Glutamatergic neuron (in vitro differentiated cells): Measurements from ENCODE around the gene KDM5B. TPM values are rescaled to one million over a fixed set of nuclear protein-coding genes. Genes with fewer than 3 reads are reported as not detected.

Source experiments
- DNase-seq: peaks from one replicate; pipeline ENCODE4 v3.0.0; 2022
- H3K27ac Mint-ChIP-seq: one replicate; pipeline ENCODE4 v1.8.0; 2020; ENCODE audit warnings: mild to moderate bottlenecking, mixed read lengths, inconsistent platforms; ENCODE audit not compliant: unreplicated experiment
- H3K27me3 Mint-ChIP-seq: one replicate; pipeline ENCODE4 v1.8.0; 2020; ENCODE audit warnings: mild to moderate bottlenecking, moderate library complexity, mixed read lengths, inconsistent platforms; ENCODE audit not compliant: unreplicated experiment
- H3K36me3 Mint-ChIP-seq: one replicate; pipeline ENCODE4 v1.8.0; 2020; ENCODE audit warnings: mild to moderate bottlenecking, mixed read lengths, inconsistent platforms; ENCODE audit not compliant: unreplicated experiment
- H3K4me1 Mint-ChIP-seq: one replicate; pipeline ENCODE4 v1.8.0; 2020; ENCODE audit warnings: mild to moderate bottlenecking, low read depth, mixed read lengths, inconsistent platforms; ENCODE audit not compliant: unreplicated experiment
- H3K4me3 Mint-ChIP-seq: one replicate; pipeline ENCODE4 v1.8.0; 2020; ENCODE audit warnings: mild to moderate bottlenecking, mixed read lengths, inconsistent platforms; ENCODE audit not compliant: unreplicated experiment
- H3K9me3 Mint-ChIP-seq: one replicate; pipeline ENCODE4 v1.8.0; 2020; ENCODE audit warnings: mild to moderate bottlenecking, moderate library complexity, mixed read lengths, inconsistent platforms; ENCODE audit not compliant: unreplicated experiment
- total RNA-seq: library from RNA; stranded (reverse); fragmentation: NEBNext Ultra II Directional; extraction: Animal tissue kit (Norgen Biotek cat#: 25700); gene quantifications from one replicate; pipeline ENCODE4 v1.2.1, GENCODE V29; 2021; ENCODE audit not compliant: unreplicated experiment
- TF ChIP-seq, protein P1 (sequence below): fragments of 200-600 bp; sonication (generic); IDR thresholded peaks from one replicate; pipeline ENCODE4 v1.5.0; 2021; ENCODE audit not compliant: partially characterized antibody, unreplicated experiment

Gene KDM5B
- total RNA-seq, 1 donor from 2014 or later = 338 TPM

DNA sequence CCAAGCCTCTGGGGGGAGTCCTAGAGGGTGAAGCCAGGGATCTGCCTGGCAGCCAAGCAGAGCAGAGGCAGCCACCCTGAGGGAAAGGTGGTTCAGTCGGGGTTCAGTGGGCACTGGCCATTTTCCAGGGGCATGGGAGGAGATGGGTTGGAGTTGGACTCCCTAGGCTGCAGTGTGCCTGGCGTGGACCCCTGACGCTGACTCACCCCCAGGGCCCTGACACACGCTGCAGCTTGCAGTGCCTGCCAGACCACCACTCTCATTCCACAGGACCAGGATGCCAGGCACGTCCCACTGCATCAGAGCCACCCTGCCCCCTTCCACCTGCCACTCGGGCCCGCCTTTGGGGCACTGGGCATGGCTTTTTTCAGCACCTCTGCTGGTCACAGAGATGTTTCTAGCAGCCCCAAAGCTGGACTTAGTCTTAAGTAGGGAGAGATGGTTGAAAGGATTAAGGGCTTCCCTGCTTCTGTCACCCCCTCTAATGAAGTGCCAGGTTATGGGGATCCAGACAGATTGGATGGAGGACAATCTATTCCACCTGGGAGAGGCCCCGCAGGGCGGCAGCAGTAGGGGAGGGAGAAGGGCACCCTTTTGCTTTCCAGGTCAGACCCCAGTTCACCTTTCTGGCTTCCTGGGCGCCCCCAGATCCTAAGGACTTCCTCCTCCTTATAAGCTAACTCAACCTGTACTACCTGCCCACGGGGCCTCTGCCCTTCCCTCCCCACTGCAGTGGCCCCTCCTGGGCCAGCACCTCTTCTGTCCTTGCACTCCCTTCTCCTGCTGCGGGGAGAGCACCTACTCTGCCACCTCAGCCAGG, 99.6 kb downstream of the KDM5B start:
- H3K4me3 Mint-ChIP-seq = no peak overlapping the region
- H3K27ac Mint-ChIP-seq = no peak overlapping the region
- TF ChIP-seq, protein P1, sequence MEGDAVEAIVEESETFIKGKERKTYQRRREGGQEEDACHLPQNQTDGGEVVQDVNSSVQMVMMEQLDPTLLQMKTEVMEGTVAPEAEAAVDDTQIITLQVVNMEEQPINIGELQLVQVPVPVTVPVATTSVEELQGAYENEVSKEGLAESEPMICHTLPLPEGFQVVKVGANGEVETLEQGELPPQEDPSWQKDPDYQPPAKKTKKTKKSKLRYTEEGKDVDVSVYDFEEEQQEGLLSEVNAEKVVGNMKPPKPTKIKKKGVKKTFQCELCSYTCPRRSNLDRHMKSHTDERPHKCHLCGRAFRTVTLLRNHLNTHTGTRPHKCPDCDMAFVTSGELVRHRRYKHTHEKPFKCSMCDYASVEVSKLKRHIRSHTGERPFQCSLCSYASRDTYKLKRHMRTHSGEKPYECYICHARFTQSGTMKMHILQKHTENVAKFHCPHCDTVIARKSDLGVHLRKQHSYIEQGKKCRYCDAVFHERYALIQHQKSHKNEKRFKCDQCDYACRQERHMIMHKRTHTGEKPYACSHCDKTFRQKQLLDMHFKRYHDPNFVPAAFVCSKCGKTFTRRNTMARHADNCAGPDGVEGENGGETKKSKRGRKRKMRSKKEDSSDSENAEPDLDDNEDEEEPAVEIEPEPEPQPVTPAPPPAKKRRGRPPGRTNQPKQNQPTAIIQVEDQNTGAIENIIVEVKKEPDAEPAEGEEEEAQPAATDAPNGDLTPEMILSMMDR = no peak
- H3K27me3 Mint-ChIP-seq = peaks cover 3% of the 10 kb centered on the region
- H3K36me3 Mint-ChIP-seq = no peaks in the 10 kb centered on the region
- DNase-seq = no peak
- H3K9me3 Mint-ChIP-seq = peaks cover 4% of the 10 kb centered on the region
- H3K4me1 Mint-ChIP-seq = peaks cover 21% of the 10 kb centered on the region

DNA sequence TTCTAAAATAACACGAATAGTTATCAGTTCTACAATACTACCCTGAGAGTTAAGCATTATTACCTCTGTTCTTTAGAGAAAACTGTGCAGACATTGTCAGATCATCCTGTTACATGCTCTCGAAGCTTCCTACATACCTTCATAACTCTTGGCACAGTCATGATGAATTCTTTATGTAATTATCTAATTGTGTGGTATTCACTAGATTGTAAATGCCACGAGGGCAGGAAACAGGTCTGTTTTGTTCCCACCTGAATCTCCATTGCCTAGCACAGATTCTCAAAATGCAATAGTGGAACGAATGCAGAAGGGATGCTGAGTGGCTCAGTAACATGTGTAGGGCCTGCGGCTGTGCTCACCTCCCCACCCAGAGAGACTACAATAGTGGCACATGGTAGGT, 101.4 kb downstream of the KDM5B start:
- peaks cover 12% of the 10 kb centered on the region for H3K4me1 Mint-ChIP-seq
- no peaks in the 10 kb centered on the region for H3K36me3 Mint-ChIP-seq
- TF ChIP-seq, protein P1 = no peak
- H3K4me3 Mint-ChIP-seq = no peak overlapping the region
- no peak overlapping the region for H3K27ac Mint-ChIP-seq
- peaks cover 5% of the 10 kb centered on the region for H3K9me3 Mint-ChIP-seq
- peaks cover 3% of the 10 kb centered on the region for H3K27me3 Mint-ChIP-seq
- DNase-seq = no peak

DNA sequence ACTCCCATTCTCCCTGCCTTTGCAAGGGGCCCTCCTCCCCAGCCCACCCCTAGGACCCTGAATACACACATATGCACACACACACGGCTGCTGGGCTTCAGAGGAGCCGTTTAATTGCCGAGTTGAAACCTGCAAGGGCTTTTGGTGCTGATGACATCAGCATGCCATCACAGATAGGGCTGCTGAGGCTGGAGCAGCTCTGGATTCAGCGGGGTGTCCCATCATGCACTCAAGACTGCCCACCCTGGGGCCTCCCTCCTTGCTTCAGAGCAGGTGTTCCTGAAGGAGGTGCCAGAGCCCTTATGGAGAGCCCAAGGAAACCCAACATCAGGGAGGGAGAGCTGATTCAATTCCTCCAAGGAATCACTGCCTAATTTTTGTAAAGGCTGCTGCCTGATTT, 103.6 kb downstream of the KDM5B start:
- H3K36me3 Mint-ChIP-seq = no peaks in the 10 kb centered on the region
- no peak overlapping the region for H3K27ac Mint-ChIP-seq
- no peak for DNase-seq
- peaks cover 6% of the 10 kb centered on the region for H3K4me1 Mint-ChIP-seq
- no peaks in the 10 kb centered on the region for H3K27me3 Mint-ChIP-seq
- H3K9me3 Mint-ChIP-seq = peaks cover 2% of the 10 kb centered on the region
- H3K4me3 Mint-ChIP-seq = no peak overlapping the region
- TF ChIP-seq, protein P1 = no peak

DNA sequence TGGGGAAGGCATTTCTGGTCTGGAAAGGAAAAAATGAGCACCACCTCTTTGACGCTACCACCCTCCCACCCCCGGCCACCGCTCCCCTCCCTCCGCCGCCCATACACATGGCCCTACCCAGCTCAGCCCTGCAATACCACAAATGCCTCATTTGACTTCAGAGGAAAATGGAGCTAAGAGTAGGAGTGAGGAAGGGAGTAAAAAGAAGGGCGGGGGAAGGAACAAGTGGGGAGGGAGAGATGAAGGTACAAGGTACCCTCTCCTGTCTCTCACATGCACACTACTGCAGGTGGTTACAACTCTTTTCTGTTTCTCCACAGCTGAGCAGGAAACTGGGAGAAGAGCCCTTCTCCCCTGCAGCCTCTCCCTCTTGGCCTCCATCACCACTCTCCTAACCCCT, 105.0 kb downstream of the KDM5B start:
- Mint-ChIP-seq H3K27ac (no peak overlapping the region), H3K9me3 (peaks cover 2% of the 10 kb centered on the region), H3K4me1 (peaks cover 6% of the 10 kb centered on the region), H3K36me3 (no peaks in the 10 kb centered on the region), H3K4me3 (no peak overlapping the region), H3K27me3 (no peaks in the 10 kb centered on the region)
- DNase-seq = no peak
- TF ChIP-seq, protein P1 = no peak

- TF ChIP-seq, protein P1 = no peak
- Mint-ChIP-seq H3K36me3 (no peaks in the 10 kb centered on the region), H3K4me1 (peaks cover 16% of the 10 kb centered on the region), H3K9me3 (peaks cover 3% of the 10 kb centered on the region), H3K27ac (no peak overlapping the region), H3K27me3 (no peaks in the 10 kb centered on the region), H3K4me3 (no peak overlapping the region)
- DNase-seq = no peak
Measured at GRCh38 chr1:202702088-202702487, 106.1 kb downstream of the KDM5B start.
